ENCODE results near the gene TMEM130. TPM values are rescaled to one million over a fixed set of nuclear protein-coding genes. Genes with fewer than 3 reads are reported as not detected.

The TMEM130 gene
- total RNA-seq, 4 donors from 2014 or later, result 0.15 to 4.8 (median 1.2) TPM

DNA sequence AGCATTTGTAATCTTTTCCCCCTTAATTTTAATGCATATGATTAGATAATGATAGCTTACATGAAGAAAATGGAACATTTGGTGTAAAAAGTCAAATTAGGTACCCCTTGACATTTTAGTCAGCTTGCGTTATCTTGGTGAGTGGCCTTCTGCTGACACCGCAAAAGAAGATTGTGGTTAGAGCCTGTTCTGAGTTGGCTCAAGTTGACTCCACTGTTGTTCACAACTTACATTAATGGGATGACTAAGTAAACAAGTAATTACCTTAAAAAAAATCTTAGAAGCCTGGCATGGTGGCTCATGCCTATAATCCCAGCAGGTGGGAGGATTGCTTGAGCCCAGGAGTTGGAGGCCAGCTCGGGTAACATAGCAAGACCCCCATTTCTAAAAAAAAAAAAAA is 32.7 kb upstream of the TMEM130 start:
- ATAC-seq, result no peak
- H3K4me3 ChIP-seq, result no peak overlapping the region
- H3K27ac ChIP-seq, result no peak overlapping the region
- H3K9me3 ChIP-seq, result no peaks in the 10 kb centered on the region
- no peaks in the 10 kb centered on the region for H3K4me1 ChIP-seq
- H3K27me3 ChIP-seq, result no peaks in the 10 kb centered on the region
- peaks cover 12 to 100% of the 10 kb centered on the region in 2 donors for H3K36me3 ChIP-seq
- 88 to 94% methylated on average over 2 of the region's 3 CpGs for WGBS, 2 donors (ENCODE audit: low coverage in 1 of 2)
- TF ChIP-seq POLR2A (IDR thresholded peaks at IDR 0.05) (no peak), EP300 (IDR thresholded peaks at IDR 0.05) (no peak), POLR2AphosphoS5 (IDR thresholded peaks at IDR 0.05) (no peak)
- TF ChIP-seq, protein P1, sequence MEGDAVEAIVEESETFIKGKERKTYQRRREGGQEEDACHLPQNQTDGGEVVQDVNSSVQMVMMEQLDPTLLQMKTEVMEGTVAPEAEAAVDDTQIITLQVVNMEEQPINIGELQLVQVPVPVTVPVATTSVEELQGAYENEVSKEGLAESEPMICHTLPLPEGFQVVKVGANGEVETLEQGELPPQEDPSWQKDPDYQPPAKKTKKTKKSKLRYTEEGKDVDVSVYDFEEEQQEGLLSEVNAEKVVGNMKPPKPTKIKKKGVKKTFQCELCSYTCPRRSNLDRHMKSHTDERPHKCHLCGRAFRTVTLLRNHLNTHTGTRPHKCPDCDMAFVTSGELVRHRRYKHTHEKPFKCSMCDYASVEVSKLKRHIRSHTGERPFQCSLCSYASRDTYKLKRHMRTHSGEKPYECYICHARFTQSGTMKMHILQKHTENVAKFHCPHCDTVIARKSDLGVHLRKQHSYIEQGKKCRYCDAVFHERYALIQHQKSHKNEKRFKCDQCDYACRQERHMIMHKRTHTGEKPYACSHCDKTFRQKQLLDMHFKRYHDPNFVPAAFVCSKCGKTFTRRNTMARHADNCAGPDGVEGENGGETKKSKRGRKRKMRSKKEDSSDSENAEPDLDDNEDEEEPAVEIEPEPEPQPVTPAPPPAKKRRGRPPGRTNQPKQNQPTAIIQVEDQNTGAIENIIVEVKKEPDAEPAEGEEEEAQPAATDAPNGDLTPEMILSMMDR (IDR thresholded peaks at IDR 0.05), result no peak

DNA sequence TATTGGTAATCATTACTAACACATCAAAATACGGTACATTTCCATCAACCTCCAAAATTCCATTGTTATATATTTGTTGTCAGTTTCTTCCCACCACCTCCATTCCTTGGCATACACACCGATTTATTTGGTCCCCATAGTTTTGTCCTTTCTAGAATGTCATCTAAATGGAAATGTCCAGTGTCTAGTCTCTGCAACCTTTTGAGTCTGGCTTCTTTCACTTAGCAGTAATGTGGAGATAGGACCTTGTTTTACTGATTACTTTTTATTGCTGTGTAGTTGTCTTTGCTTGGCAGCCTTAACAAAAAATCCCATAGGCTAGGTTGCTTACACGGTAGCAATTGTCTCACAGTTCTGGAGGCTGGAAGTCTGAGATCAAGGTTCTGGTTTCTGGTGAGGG is 31.0 kb upstream of the TMEM130 start:
- H3K4me3 ChIP-seq, result no peak overlapping the region
- 89 to 95% methylated on average over 3 of the region's 3 CpGs for WGBS, 2 donors (ENCODE audit: low coverage in 1 of 2)
- no peaks in the 10 kb centered on the region for H3K9me3 ChIP-seq
- H3K27me3 ChIP-seq, result no peaks in the 10 kb centered on the region
- no peak for TF ChIP-seq EP300 (IDR thresholded peaks at IDR 0.05)
- H3K4me1 ChIP-seq, result no peaks in the 10 kb centered on the region
- H3K27ac ChIP-seq, result no peak overlapping the region
- H3K36me3 ChIP-seq, result peaks cover 12 to 100% of the 10 kb centered on the region in 2 donors
- no peak for ATAC-seq

DNA sequence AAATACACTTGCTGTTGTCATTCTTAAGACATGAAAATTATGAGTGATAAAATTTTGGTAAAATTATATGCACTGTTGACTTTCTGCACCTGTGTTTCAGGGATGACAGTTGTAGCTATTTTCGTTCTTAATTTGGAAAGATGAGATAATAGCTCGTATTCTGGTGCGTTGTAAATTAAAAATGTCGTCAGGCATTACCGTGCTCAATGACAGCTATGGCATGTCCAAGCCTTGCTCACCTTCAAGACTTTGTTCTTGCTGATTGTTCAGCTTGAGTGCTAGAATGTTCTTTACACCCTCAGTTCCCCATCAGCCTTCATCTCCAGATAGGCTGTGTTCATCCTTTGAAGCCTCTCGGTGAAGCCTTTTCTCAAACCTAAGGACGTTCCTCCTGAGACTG is 30.0 kb upstream of the TMEM130 start:
- Histone ChIP-seq H3K27me3 (no peaks in the 10 kb centered on the region), H3K9me3 (no peaks in the 10 kb centered on the region), H3K27ac (no peak overlapping the region), H3K36me3 (peaks cover 12 to 100% of the 10 kb centered on the region in 2 donors), H3K4me3 (no peak overlapping the region), H3K4me1 (no peaks in the 10 kb centered on the region)
- TF ChIP-seq POLR2AphosphoS5 (IDR thresholded peaks at IDR 0.05), result no peak
- no peak for TF ChIP-seq EP300 (IDR thresholded peaks at IDR 0.05)
- TF ChIP-seq, protein P1 (IDR thresholded peaks at IDR 0.05), result no peak
- TF ChIP-seq POLR2A (IDR thresholded peaks at IDR 0.05), result no peak
- WGBS, 2 donors (ENCODE audit: low coverage in 1 of 2), result 88 to 92% methylated on average over 5 to 7 of the region's 7 CpGs
- no peak for ATAC-seq

DNA sequence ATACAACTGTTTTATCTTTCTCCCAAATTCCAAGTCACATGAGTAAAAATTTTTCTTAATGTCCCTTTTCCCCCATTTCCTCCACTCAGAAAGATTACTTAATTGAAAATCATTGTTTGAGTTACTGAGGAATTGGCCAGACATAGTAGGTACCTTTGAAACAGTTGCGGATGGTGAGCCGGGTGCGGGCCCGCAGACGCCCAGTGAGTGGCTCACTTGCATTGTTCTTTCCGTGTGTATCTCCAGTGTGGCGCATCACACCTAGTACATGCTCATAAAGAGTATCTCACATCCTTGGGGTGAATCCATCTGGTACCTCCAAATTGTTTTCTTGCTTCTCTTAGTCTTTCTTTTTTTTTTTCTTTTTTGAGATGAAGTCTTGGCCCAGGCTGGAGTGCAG is 22.8 kb upstream of the TMEM130 start:
- no peak for ATAC-seq
- 91 to 94% methylated on average over 7 of the region's 7 CpGs for WGBS, 2 donors (ENCODE audit: low coverage in 1 of 2)
- Histone ChIP-seq H3K27me3 (no peaks in the 10 kb centered on the region), H3K4me1 (no peaks in the 10 kb centered on the region), H3K4me3 (no peak overlapping the region), H3K27ac (no peak overlapping the region), H3K36me3 (peaks cover 0 to 100% of the 10 kb centered on the region in 2 donors), H3K9me3 (no peaks in the 10 kb centered on the region)
- TF ChIP-seq, protein P1 (IDR thresholded peaks at IDR 0.05), result no peak
- TF ChIP-seq POLR2A (IDR thresholded peaks at IDR 0.05), result no peak
- no peak for TF ChIP-seq POLR2AphosphoS5 (IDR thresholded peaks at IDR 0.05)
- no peak for TF ChIP-seq EP300 (IDR thresholded peaks at IDR 0.05)

DNA sequence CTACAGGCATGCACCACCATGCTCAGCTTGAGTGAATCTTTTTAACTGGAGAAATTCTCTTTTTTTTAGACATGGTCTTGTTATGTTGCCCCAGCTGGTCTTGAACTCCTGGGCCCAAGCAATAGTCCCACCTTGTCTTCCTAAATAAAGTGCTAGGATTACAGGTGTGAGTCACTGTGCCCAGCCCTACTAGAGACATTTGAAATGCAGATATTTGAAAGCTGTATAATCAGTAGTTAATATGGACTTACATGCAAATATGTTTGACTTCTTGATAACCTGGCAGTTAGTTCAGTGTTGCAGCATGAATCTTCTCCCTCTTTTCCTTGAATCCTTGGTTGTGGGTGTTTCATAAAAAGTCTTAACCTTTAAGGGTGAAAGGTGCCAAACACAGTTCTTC is 17.2 kb upstream of the TMEM130 start:
- Histone ChIP-seq H3K9me3 (no peaks in the 10 kb centered on the region), H3K27ac (no peak overlapping the region), H3K4me3 (no peak overlapping the region), H3K4me1 (no peaks in the 10 kb centered on the region), H3K36me3 (peaks cover 0 to 96% of the 10 kb centered on the region in 2 donors), H3K27me3 (no peaks in the 10 kb centered on the region)
- ATAC-seq, result no peak
- TF ChIP-seq POLR2A (IDR thresholded peaks at IDR 0.05), result no peak
- TF ChIP-seq POLR2AphosphoS5 (IDR thresholded peaks at IDR 0.05), result no peak
- TF ChIP-seq, protein P1 (IDR thresholded peaks at IDR 0.05), result no peak
- no peak for TF ChIP-seq EP300 (IDR thresholded peaks at IDR 0.05)
